ENCODE data around the gene LMAN2.
"Not testable (repeated sequence)": the region's sequence is repeated elsewhere in the genome, so short reads cannot be mapped to it uniquely, and the experiment has no call there.

LMAN2 gene

DNA sequence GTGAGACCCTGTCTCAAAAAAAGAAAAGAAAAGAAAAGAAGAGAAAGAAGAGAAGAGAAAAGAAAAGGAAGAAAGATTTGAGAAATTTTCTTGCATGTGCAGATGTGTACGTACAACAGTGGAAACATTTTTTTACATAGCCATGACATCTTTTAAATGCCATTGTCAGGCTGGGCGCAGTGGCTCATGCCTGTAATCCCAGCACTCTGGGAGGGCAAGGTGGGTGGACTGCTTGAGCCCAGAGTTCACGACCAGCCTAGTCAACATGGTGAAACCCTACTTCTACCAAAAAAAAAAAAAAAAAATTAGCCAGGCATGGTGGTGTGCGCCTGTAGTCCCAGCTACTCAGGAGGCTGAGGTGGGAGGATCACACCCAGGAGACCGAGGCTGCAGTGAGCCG, 6.6 kb downstream of the LMAN2 start:
- no peak for DNase-seq

DNA sequence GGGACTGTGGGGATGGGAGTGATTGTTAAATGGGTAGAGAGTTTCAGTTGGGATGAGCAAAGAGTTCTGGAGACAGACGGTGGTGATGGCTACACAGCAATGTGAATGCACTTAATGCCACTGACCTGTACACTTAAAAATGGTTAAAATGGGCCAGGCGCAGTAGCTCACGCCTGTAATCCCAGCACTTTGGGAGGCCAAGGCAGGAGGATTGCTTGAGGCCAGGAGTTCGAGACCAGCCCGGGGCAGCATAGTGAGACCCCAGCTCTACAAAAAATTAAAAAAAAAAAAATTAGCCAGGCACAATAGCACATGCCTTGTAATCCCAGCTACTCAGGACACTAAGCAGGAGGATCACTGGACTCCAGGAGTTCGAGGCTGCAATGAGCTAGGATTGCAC, 7.7 kb downstream of the LMAN2 start:
- no peak for DNase-seq

DNA sequence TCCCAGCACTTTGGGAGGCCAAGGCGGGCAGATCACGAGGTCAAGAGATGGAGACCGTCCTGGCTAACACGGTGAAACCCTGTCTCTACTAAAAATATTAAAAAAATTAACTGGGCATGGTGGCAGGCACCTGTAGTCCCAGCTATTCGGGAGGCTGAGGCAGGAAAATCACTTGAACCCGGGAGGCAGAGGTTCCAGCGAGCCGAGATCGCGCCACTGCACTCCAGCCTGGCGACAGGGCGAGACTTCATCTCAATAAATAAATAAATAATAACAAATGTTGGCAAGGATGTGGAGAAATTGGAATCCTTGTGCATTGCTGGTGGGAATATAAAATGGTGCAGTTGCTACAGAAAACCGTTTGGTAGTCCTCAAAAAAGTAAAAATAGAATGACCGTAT, 8.5 kb downstream of the LMAN2 start:
- not testable (repeated sequence) for DNase-seq

DNA sequence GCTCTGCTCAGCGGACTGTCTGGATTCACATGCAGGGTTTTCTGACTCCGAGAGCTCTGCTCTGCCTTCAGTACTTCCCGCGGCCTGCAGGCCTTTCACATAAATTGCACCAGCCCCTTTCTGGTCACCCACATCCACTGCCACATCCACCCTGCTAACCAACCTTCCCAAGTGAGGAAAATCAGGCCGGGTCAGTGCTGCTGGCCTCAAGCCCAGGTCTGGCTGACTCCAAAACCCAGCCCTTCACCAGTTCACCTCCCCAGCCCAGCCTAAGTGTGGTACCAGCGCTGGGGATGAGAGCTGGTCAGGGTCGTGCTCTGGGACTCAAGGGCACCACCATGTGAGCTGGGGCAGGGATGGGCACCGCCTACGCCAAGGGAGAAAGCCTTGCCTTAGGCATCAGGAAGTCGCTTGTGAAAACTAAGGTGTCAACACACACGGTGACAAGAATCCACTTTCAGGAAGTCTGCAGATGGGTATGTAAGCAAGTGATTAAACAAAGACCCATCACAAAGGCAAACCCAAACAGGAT, 12.3 kb downstream of the LMAN2 start:
- no peak for DNase-seq

DNA sequence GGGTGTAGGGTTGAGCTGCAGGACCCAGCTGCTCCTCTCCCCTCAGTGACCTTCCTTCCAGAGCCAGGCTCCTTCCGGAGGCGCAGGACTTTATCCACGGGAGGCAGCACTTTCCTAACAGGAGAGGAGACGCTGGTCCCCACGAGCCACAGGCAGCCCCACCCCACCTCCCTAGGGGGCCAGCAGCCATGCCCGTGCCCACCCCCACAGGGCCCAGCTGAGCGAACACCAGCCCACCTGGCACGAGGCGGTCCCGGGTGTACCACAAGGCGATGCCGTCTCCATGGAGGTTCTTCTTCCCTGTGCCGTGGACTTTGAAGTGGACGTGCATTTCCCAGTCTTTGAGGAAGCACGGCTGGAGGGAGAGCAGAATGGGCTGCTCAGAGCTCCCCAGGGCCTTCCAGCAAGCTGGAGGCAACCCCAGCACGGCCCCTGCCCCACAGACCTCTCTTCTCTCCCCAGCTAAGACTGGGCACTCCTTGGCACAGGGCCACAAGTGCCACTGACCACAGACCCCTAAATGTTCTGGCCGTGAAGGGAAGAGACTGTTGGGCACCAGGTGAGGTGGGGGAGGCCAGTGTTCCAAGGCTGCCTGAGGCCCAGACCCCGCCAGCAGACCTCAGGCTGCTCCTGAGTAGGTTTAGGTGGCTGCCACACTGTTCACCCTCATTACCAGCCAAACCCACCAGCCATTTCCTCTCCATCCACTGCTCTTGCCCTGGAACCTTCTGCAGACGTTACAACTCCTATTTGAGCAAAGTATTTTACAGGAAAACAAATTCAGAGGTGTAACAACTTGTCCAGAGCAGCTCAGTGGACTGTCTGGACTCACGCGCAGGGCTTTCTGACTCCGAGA, 13.0 kb downstream of the LMAN2 start:
- no peak for DNase-seq

DNA sequence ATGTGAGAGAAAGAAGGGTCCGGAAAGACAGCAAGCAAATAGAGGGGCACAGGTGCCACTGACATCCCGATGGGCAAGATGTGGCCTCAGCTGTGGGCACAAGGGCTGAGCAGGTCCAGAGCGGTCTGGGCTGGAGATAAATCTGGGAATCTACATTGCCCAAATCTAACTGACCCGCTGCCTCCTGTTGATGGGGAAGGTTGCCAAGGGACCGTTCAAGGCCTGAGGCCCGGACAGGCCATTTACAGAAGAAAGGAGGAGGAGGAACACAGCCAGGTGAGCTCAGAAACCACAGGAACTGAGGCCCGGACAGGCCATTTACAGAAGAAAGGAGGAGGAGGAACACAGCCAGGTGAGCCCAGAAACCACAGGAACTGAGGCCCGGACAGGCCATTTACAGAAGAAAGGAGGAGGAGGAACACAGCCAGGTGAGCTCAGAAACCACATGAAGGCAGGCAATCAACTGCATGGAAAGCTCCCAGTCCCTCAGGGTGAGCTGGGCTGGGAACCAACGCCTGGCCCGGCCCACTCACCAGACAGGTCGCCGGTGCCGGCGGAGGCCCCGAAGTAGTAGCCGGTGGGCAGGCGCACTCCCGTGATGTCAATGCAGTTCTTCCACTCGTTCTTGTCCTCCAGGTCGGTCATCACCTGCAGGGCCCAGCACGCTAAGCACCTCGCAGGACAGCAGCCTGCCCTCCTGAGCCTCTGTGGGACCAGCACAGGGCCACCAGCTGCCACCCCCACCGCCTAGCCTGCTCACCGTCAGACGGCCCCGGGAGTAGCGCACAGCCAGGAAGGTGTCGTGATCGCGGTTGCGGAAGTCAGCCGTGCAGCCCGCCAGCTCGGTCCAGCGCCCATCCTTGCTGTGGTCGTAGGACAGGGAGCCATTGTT, 14.6 kb downstream of the LMAN2 start:
- no peak for DNase-seq

DNA sequence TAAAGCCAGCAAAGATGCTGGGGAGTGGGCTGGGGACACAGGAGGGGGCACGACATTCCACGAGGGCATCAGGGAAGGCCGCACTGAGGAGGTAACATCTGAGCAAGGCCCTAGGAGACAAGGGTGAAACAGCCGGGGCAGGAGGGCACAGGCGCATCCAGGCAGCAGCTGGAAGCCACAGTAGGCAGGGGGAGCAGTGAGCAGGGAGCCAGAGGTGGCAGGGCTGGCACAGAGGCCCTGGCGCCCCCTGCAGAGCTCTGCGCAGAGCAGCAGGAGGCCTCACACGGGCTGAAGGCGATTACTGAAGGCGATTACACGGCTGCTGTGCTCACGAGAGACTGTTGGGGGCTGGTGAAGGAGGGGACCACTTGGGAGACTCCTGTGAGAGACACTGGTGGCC, 15.4 kb downstream of the LMAN2 start:
- DNase-seq, result no peak

DNA sequence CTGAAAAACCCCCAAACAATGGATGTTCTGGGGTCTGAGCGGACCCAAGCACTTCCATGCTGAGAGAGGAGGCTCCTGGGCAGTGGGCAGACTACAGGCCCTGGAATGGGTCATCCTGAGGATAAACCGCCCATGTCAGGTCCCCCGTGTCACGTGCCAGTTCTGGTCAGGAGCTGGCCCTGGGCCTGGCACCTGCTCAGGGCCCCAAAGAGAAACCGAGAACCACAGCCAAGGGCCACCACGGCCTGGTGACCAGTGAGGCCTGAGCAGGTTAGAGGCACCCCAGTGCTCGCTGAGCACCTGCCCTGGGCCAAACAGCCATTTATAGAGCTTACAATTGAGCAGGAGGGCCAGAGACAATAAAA, 15.8 kb downstream of the LMAN2 start:
- DNase-seq, result no peak

DNA sequence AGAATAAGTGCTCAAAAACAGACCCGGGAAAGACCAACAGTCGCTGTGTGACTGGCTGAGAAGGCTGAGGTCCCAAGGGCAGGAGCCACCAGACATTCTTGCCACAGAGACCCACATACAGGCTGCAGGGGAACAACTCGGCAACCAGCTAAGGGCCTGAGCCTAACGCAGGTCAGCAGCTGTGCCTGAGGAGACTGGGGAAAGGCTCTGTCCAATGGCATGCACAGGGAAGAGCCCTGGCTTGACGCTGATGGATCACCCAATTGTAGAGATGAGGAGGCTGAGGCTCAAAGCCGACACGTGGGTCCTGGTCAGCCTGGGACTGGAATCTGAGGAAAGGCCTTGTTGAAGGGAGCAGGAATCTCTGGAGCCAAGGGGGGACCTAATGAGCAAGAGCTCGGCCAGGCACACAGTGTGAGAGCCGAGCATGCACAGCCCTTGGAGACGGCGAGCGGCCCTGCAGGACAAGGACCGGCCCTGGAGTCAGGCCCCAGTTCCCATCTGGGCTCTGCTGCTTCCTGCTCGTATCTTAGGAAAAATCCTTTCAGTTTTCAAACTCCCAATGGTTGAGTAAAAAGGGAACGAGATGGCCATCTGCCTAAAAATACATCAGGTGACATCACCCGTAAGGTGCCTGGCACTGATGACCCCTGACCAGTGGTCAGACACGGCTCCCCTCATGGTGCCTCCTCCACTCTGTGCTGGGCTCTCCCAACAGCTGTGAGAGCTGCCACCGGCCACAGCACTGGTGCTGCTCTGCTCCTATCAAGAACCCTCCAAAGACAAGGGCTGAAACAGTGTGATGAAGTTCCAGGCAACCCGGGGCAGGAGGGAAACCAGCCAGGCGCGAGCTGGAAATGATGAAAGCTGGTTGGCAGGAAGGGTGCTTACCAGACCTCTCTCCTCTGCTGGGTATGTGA, 16.4 kb downstream of the LMAN2 start:
- DNase-seq, result no peak

DNA sequence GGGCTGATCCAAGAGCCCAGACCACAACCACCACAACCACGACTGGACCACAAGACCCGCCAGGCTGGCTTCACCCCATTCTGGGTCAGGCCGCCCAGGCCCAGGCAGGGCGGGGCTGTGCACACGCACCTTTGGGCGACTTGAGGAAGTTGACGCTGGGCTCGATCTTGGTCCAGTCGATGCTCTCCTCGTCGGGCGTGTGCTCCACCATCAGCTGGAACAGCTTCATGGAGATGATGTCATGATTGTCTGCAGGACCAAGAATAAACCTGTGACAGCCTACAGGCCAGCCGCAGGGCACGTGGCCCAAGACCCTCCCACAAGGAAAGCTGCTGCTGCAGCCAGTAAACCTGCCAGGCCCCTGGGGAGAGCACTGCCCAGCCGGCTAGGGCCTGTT, 17.3 kb downstream of the LMAN2 start:
- DNase-seq, result no peak

DNA sequence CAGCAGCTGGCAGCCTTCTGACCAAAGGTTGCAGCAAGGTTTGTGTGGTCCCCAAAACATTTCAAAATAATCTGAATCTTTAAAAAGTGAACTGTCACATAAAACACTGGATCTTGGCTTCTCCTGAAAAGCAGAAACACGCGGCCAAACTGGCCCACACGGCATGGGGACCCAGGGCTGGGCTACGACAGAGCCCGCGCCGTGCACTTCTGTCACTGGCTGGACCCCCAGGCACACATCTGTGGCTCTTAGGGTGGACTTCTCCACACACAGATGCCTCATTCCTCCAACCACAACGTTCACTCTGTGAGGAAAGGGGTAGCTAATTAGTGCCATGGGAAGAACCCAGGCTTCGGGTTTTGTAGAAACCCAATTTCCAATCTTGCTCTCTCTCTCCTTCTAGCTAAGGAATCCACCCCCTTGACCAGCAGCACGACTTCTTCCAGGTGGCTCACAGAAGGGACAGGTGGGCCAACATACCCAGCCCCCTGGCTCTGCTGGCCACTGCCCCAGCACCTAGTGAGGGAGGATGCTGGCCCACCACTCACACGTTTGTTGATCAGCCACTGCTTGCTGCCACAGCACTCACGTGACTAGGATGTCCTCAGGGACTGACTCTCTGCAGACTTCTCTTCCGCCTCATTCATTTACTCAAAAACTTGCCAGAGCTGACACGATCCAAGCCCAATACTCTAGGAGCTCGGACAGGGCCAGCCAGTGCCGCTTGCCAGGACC, 17.9 kb downstream of the LMAN2 start:
- DNase-seq, result no peak

DNA sequence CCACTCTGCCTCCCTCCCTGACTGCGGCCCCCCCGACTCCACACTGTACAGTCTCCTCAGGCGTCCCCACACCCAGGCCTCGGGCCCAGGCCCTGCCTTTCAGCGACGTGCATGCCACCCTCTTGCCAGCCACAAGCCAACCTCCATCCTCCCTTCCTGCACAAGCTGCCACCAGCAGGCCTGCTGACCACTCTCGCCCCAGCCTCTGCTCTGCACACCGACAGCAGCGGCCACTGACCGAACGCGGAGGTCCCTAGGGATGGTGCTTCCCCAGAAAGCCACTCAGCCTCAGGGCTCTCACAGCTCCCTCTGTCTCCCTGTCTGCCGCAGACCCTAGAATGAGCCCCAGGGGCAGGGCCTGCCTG, 18.6 kb downstream of the LMAN2 start:
- no peak for DNase-seq

DNA sequence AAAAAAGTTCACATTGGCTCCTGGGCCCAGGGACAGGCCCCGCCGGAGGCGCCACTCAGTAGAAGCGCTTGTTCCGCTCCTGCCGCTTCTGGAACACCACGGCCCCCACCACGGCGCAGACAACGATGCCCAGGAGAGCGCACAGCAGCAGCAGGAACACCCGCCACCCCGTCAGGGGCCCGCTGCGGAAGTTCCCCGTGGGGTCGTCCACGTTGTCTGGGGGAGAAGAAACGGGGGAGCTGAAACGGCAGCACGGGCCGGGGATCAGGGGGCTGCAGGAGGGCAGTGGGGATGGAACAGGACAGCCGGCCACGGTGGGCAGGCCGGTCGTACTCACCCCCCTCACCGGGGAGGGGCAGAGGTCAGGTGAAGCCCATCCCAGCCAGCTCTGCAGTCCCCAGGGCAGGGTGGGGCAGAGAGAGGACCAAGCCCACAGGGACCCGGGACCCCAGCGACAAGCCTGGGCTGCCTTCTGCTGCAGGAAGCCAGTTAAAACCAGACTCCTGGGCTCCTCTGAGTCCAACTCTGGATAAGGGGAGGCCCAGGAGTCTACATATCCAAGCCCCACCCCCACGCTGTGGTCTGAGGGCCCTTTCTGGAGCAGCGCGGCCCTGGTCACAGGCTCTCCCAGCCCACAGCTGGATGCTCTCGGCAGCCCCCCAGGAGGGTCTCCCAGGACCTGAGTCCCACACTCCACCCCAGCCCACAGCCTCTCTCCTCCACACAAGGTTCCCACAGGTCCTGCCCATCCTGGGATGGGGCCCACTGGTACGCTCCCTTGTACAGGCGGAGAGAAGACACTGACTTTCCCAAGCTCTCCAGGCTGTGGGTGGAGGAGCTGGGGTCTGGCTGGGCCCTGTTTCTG, 19.2 kb downstream of the LMAN2 start:
- no peak for DNase-seq

DNA sequence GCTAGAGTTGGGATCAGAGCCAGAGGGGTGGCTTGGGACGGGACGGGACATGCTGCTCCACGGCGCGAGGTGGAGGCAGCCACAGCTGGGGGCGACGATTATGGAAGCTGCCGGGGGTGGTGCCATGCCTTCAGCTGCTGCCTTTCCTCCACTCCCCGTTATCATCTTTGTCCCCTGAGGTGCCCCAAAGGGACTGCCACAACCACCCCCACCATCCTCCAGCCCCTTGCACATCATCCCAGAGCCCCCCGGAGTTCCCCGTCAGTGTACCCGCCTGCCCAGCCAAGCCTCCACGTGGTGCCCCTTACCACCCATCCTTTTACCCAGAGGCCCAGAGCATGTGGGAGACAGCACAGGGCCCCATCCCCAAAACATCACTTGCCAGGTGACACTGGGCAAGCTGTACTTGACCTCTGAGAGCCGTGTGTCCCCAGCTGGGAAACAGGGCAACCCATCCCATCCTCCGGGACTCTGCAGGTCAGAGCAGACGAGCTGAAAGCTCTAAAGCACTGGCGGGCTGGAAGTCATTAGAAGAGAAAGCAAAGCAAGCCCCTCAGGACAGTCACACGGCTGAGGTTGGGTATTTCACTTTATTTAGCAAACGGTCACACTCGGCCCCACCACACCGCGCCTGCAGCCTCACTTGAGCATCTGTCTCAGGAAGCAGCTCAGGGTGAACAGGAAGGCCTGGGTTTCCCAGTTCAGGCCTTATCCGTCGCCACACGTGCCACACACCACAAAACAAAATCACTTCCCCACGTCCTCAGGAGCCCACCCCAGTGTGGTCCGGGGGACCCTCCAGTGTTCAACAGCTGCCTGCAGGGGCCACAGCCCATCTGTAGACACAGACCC, 20.3 kb downstream of the LMAN2 start:
- DNase-seq, result no peak

DNA sequence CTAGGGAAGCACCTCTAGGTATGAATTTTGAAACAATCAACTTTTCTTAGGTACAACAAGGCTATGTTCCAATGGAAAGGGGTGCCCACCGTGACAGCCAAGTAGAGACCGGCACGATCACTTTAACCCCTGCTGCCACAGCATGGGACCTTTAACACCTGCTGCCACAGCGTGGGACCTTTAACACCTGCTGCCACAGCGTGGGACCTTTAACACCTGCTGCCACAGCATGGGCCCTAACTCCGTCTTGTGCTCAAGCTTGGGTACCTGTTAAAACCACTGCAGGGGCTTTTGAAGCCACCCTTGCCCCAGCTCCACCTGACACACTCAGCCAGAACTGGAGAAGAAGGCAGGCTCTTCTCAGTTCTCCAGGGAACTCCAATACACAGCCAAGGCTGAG, 21.6 kb downstream of the LMAN2 start:
- DNase-seq, result no peak

DNA sequence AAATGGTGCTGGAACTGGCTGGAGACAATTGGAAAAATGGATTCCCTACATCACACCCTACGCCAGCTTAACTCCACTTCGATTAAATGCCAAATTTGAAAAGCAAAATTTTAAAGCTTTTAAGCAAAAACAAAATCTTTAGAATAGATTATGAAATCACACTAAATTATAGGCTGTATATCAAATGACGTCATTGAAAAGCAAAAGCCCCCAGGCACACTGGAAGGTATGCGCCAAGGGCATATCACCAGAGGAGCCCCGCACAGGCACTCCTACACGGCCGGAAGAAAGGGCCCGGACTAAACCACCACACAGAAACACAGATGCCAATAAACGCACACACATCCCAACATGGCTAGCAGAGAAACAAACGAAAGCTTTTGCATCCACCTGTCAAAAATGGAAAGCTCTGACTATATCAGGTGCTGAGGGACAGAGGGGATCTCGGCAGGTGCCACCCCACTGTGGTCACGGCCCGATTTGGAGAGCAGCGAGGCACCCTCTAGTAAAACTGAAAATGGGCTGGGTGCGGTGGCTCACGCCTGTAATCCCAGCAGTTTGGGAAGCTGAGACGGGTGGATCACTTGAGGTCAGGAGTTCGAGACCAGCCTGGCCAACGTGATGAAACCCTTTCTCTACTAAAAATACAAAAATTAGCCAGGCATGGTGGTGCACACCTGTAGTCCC, 22.8 kb downstream of the LMAN2 start:
- DNase-seq, result no peak

DNA sequence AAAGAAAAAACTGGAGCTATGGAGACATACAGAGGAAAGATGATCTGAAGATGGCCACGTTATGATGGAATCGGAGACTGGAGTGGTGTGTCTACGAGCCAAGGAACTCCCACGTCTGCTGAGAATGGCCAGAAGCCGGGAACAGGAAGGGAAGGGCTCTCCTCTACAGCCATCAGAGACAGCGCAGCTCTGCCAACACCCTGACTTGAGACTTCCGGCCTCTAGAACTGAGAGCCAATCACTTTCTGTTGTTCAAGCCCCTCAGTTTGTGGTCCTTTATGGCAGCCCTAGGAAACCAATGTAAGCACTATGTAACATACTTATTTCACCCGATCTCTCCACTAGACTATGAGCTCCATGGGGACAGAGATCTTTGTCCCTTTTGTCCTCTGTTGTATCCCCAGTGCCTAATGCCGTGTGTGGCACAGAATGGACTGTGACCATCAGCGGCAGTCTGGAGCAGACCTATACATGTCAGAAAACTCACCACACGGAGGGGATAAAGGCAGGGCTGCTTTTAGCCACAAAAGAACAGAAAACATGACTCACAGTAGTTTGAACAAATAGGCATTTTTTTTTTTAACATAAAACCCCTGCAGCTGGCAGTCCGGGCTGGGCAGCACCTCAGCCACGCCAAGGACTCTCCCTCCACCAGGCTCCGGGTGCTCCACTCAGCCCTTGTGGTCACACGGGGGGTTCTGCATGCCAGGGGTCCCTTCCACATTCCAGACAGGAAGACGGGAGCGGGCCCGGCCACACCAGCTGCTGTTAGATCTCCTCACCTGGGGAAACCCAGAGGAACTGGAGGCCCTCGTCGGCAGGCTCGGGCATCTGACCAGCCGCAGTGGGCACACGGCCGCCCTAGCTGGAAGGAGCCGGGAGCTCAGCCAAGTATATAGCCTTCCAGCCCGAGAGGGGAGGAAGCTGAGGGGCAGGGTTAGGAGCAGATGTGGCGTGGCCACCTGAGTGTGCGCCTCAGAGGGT, 23.6 kb downstream of the LMAN2 start:
- no peak for DNase-seq

DNA sequence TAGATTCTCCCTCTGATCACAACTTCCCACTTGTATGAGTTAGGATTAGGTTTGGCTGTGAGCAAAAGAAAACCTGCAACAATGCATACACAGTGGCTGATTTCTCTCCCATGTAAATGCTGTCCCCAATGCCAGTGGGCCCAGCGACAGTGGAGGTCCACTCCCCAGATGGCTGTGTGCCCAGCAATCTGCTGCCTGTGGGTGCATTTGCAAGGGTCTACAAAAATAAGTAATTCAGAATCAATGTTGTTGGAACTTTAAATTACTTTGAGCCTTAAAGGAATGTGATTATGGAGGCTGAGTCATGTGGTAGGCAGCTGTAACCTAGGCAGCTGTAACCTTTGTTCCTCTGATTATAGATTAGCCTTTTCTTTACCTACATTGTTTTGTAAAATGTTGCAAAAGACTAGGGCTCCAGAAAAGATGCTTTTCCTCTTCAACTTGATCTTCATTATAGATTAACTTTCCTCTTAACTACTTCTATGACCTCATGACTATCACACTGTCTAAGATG, 25.5 kb downstream of the LMAN2 start:
- DNase-seq, result no peak
